Keratinocyte (primary cell): Measurements from ENCODE around the gene ZSWIM9.

Experiments
- CTCF ChIP-seq, 3 experiments: IDR thresholded peaks in 1 of 3; conservative IDR thresholded peaks in 1 of 3; optimal IDR thresholded peaks in 1 of 3; 2 replicates in 2 of 3; 3 replicates in 1 of 3; pipeline versions ENCODE3 to v1.5.1; 2011; ENCODE audit warnings: low read length in 3 of 3, mild to moderate bottlenecking in 3 of 3, moderate library complexity in 2 of 3, control low read depth in 1 of 3, inconsistent platforms in 1 of 3; ENCODE audit not compliant: insufficient read depth in 2 of 3; ENCODE audit errors: extremely low read depth in 1 of 3
- EZH2 ChIP-seq: IDR thresholded peaks from one replicate; pipeline ENCODE4 v1.6.1; 2012; ENCODE audit warnings: inconsistent platforms, mild to moderate bottlenecking, low read length, moderate library complexity

- TF ChIP-seq CTCF (optimal IDR thresholded peaks at IDR 0.05 in 1 of 3, IDR thresholded peaks at IDR 0.05 in 1 of 3, conservative IDR thresholded peaks at IDR 0.05 in 1 of 3; ENCODE audit: extremely low read depth in 1 of 3, insufficient read depth in 2 of 3, low read length in 3 of 3): no peak
- TF ChIP-seq EZH2: no peak
These were observed 76.7 kb downstream of the ZSWIM9 start for GRCh38 chr19:48247212-48247611.
